Measurements from ENCODE around the gene CTBP2. TPM values are rescaled to one million over a fixed set of nuclear protein-coding genes. Genes with fewer than 3 reads are reported as not detected.
A peak's percentile ranks its signal among the peaks of the same experiment; 100 is the strongest.

Gene CTBP2
- total RNA-seq, 1 donor from 2014 or later, result 57.7 TPM

GRCh38 chr10:125076121-125076825 lies 84.1 kb downstream of the CTBP2 start:
- H3K4me3 ChIP-seq, result no peak overlapping the region
- no peak for DNase-seq (ENCODE audit: low spot score in 2 of 2)
- H3K27me3 ChIP-seq, result no peaks in the 10 kb centered on the region
- peaks cover 0 to 7% of the 10 kb centered on the region in 2 donors for H3K4me1 ChIP-seq
- intact Hi-C loops (cut with DNase I), result no loop called here
- no peak for TF ChIP-seq CTCF (IDR thresholded peaks at IDR 0.05)
- H3K9me3 ChIP-seq, result no peaks in the 10 kb centered on the region
- peaks cover 0 to 21% of the 10 kb centered on the region in 2 donors for H3K36me3 ChIP-seq
- peak overlapping the region in 1 of 2 donors; percentile 30 for H3K27ac ChIP-seq

- no peak for TF ChIP-seq CTCF (IDR thresholded peaks at IDR 0.05)
- DNase-seq (ENCODE audit: low spot score in 2 of 2), result no peak
- intact Hi-C loops (cut with DNase I), result no loop called here
- no peak overlapping the region for H3K4me3 ChIP-seq
- no peaks in the 10 kb centered on the region for H3K27me3 ChIP-seq
- H3K9me3 ChIP-seq, result no peaks in the 10 kb centered on the region
- H3K27ac ChIP-seq, result no peak overlapping the region
- H3K36me3 ChIP-seq, result peaks cover 0 to 25% of the 10 kb centered on the region in 2 donors
- peaks cover 0 to 7% of the 10 kb centered on the region in 2 donors for H3K4me1 ChIP-seq
Observed at GRCh38 chr10:125073996-125074395, 86.4 kb downstream of the CTBP2 start.

GRCh38 chr10:125072794-125073193 lies 87.6 kb downstream of the CTBP2 start:
- Histone ChIP-seq H3K4me3 (no peak overlapping the region), H3K27me3 (no peaks in the 10 kb centered on the region), H3K9me3 (no peaks in the 10 kb centered on the region), H3K36me3 (peaks cover 0 to 25% of the 10 kb centered on the region in 2 donors), H3K27ac (no peak overlapping the region), H3K4me1 (peaks cover 0 to 16% of the 10 kb centered on the region in 2 donors)
- no peak for TF ChIP-seq CTCF (IDR thresholded peaks at IDR 0.05)
- intact Hi-C loops (cut with DNase I), result no loop called here
- DNase-seq (ENCODE audit: low spot score in 2 of 2), result no peak

- Histone ChIP-seq H3K4me1 (peaks cover 0 to 15% of the 10 kb centered on the region in 2 donors), H3K27ac (no peak overlapping the region), H3K4me3 (no peak overlapping the region), H3K27me3 (no peaks in the 10 kb centered on the region), H3K9me3 (no peaks in the 10 kb centered on the region), H3K36me3 (peaks cover 0 to 19% of the 10 kb centered on the region in 2 donors)
- no peak for DNase-seq (ENCODE audit: low spot score in 2 of 2)
- intact Hi-C loops (cut with DNase I), result no loop called here
- no peak for TF ChIP-seq CTCF (IDR thresholded peaks at IDR 0.05)
Observed at GRCh38 chr10:125071008-125071407, 89.4 kb downstream of the CTBP2 start.

GRCh38 chr10:125068406-125068805 lies 92.0 kb downstream of the CTBP2 start:
- Histone ChIP-seq H3K27me3 (no peaks in the 10 kb centered on the region), H3K9me3 (no peaks in the 10 kb centered on the region), H3K36me3 (peaks cover 0 to 11% of the 10 kb centered on the region in 2 donors), H3K4me3 (no peak overlapping the region), H3K27ac (no peak overlapping the region), H3K4me1 (peaks cover 3 to 37% of the 10 kb centered on the region in 2 donors)
- TF ChIP-seq CTCF (IDR thresholded peaks at IDR 0.05), result no peak
- intact Hi-C loops (cut with DNase I), result no loop called here
- no peak for DNase-seq (ENCODE audit: low spot score in 2 of 2)

Data from ascending aorta (tissue), 2 donors.